Lung (tissue), 12 donors: ENCODE measurements around the gene UBXN11. TPM values are rescaled to one million over a fixed set of nuclear protein-coding genes. Genes with fewer than 3 reads are reported as not detected.

ENCODE experiments used
- ATAC-seq: fragments of 200-7000 bp; cut with Tn5 transposase; one replicate; pipeline ENCODE4 v1.9.1; 2020; ENCODE audit warnings: moderate number of reproducible peaks; ENCODE audit not compliant: insufficient read depth, low FRiP score
- DNase-seq, 3 donors: peaks; one replicate each; pipeline ENCODE4 v3.0.0-alpha.2; 2013 to 2017
- H3K27ac ChIP-seq, 2 donors: one replicate each; pipeline ENCODE4 v1.5.1; 2013; ENCODE audit warnings: mild to moderate bottlenecking in 2 of 2, moderate library complexity in 2 of 2, control low read depth in 1 of 2, inconsistent platforms in 1 of 2, low read depth in 1 of 2, low read length in 1 of 2
- H3K27me3 ChIP-seq, 3 donors: one replicate each; pipeline ENCODE4 v1.5.1; 2013; ENCODE audit warnings: low read length in 2 of 3; ENCODE audit not compliant: control insufficient read depth in 3 of 3, insufficient read depth in 3 of 3
- H3K36me3 ChIP-seq, 4 donors: one replicate each; pipeline ENCODE4 v1.5.1; 2013; ENCODE audit warnings: low read length in 4 of 4, mild to moderate bottlenecking in 1 of 4, moderate library complexity in 1 of 4; ENCODE audit not compliant: control insufficient read depth in 4 of 4, insufficient read depth in 4 of 4
- H3K4me1 ChIP-seq, 5 donors: one replicate each; pipeline ENCODE4 v1.5.1; 2013; ENCODE audit warnings: low read length in 5 of 5, mild to moderate bottlenecking in 2 of 5, moderate library complexity in 1 of 5; ENCODE audit not compliant: control insufficient read depth in 5 of 5, insufficient read depth in 5 of 5
- H3K4me3 ChIP-seq: one replicate; pipeline ENCODE4 v1.5.1; 2013; ENCODE audit warnings: mild to moderate bottlenecking, control low read depth, moderate library complexity
- H3K9ac ChIP-seq, 2 donors: one replicate each; pipeline ENCODE4 v1.5.1; 2013; ENCODE audit warnings: low read length in 2 of 2, control low read depth in 1 of 2; ENCODE audit not compliant: insufficient read depth in 1 of 2
- H3K9me3 ChIP-seq, 4 donors: one replicate each; pipeline ENCODE4 v1.5.1; 2013; ENCODE audit warnings: low read length in 3 of 4, mild to moderate bottlenecking in 1 of 4, moderate library complexity in 1 of 4; ENCODE audit not compliant: control insufficient read depth in 4 of 4, insufficient read depth in 3 of 4
- WGBS, 2 donors: extraction: QIAGEN DNeasy Blood & Tissue Kit; methylation state at CpG; one replicate each; pipeline ENCODE4 v1.1.7; 2013; 5-methylcytosine and 5-hydroxymethylcytosine counted together
- polyA plus RNA-seq, 2 donors: library from polyadenylated mRNA; stranded (reverse); fragments of 200-250 nt; gene quantifications; one replicate each; pipeline ENCODE4 v1.2.1, GENCODE V29; 2013
- total RNA-seq, 2 donors: library from RNA; depleted of rRNA in 1 of 2; stranded (reverse); fragments of >200 nt in 1 of 2; gene quantifications; one replicate each; pipeline ENCODE4 v1.2.1, GENCODE V29; 2014 to 2021
- TF ChIP-seq, protein P1 (sequence below): IDR thresholded peaks from 2 replicates; pipeline ENCODE4 v1.5.1; 2012; ENCODE audit warnings: mild to moderate bottlenecking; ENCODE audit errors: control extremely low read depth, extremely low read depth
- donor health status: control.
- donor health status: control.
- donor health status: Bipolar disorder and iron deficiency.
- donor health status: healthy.
- donor health status: DM: yes; HTN: yes; CAD: no.

The UBXN11 gene
- total and polyA plus RNA-seq, 4 donors = 20.1 to 82.1 (median 54.9) TPM

DNA sequence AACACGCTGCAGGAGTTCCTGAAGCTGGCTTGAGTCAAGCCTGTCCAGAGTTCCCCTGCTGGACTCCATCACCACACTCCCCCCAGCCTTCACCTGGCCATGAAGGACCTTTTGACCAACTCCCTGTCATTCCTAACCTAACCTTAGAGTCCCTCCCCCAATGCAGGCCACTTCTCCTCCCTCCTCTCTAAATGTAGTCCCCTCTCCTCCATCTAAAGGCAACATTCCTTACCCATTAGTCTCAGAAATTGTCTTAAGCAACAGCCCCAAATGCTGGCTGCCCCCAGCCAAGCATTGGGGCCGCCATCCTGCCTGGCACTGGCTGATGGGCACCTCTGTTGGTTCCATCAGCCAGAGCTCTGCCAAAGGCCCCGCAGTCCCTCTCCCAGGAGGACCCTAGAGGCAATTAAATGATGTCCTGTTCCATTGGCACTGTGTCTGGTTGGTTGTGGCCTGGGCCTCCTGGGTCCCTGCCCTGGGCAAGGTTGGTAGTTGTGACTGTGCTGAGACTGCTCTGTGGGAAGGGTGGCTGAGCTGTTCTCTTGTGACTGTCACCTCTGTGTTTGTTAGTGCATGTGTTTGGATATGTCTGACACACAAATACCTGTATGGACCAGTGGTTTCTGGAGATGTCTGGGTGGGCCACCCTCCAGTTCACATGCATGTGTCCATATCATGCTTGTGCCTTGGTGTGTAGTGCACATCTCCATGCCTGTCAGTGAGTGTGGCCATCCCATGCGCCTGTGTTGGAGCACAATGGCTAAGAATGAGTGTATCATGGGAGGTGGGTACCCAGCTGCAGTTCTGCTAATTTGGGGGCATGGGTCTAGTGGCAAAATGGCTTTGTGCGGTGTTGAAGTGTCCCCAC, 25.1 kb downstream of the UBXN11 start:
- no peak overlapping the region for H3K9ac ChIP-seq
- ATAC-seq (no peak), DNase-seq (no peak)
- H3K4me3 ChIP-seq = no peak overlapping the region
- H3K27me3 ChIP-seq = no peaks in the 10 kb centered on the region
- WGBS, 2 donors = 91 to 94% methylated on average over 5 of the region's 5 CpGs
- peak overlapping the region; percentile 62 to 96 for H3K27ac ChIP-seq
- H3K36me3 ChIP-seq = peaks cover 0 to 20% (median 10%) of the 10 kb centered on the region in 4 donors
- H3K4me1 ChIP-seq = peaks cover 9 to 49% (median 26%) of the 10 kb centered on the region in 5 donors
- TF ChIP-seq, protein P1, sequence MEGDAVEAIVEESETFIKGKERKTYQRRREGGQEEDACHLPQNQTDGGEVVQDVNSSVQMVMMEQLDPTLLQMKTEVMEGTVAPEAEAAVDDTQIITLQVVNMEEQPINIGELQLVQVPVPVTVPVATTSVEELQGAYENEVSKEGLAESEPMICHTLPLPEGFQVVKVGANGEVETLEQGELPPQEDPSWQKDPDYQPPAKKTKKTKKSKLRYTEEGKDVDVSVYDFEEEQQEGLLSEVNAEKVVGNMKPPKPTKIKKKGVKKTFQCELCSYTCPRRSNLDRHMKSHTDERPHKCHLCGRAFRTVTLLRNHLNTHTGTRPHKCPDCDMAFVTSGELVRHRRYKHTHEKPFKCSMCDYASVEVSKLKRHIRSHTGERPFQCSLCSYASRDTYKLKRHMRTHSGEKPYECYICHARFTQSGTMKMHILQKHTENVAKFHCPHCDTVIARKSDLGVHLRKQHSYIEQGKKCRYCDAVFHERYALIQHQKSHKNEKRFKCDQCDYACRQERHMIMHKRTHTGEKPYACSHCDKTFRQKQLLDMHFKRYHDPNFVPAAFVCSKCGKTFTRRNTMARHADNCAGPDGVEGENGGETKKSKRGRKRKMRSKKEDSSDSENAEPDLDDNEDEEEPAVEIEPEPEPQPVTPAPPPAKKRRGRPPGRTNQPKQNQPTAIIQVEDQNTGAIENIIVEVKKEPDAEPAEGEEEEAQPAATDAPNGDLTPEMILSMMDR = no peak
- H3K9me3 ChIP-seq = no peaks in the 10 kb centered on the region

GRCh38 chr1:26280333-26281042, 25.9 kb downstream of the UBXN11 start:
- Histone ChIP-seq H3K27ac (peak overlapping the region; percentile 96 to 97), H3K9me3 (no peaks in the 10 kb centered on the region), H3K4me1 (peaks cover 9 to 51% (median 31%) of the 10 kb centered on the region in 5 donors), H3K27me3 (no peaks in the 10 kb centered on the region), H3K36me3 (peaks cover 0 to 20% (median 10%) of the 10 kb centered on the region in 4 donors), H3K4me3 (peak overlapping the region; percentile 87), H3K9ac (peak overlapping the region in 1 of 2 donors; percentile 19)
- DNase-seq (no peak), ATAC-seq (no peak)
- WGBS, 2 donors = 33 to 44% methylated on average over 16 to 20 of the region's 20 CpGs
- TF ChIP-seq, protein P1 = no peak

DNA sequence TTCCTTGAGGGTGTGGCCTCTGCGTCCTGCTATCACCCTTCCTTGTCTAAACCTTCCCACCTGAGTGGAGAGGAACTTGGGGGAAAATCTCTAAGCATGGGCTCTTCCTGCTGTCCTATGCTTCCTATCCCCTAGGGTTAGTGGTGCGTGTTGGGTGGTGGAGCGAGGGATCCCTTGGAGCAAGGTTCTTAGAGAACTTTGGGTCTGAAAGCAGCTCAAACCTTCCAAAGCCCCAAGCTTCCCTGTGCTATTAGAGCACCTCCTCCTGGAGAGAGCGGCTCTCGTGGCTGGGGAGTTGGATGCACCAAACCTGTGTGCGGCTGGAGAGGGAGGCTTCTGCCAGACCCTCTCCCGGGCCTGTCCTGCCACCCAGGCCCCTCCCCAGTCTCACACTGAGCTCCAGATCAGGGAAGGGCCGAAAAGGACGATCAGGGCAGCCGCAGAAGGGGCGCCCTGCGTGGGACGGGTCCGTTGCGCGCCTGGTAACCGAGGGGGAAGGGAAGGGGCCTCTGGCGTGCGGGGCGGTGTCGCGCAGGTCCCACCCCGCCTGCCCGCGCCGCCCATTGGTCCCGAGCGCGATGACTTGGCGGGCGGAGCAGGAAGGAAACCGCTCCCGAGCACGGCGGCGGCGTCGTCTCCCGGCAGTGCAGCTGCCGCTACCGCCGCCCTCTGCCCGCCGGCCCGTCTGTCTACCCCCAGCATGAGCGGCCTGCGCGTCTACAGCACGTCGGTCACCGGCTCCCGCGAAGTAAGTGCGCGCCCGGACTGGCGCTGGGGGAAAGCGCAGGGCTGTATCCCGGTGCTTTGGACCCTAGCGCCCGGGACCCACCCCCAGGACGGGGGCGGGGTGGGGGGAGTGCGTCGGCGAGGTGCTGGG, 26.7 kb downstream of the UBXN11 start, which contains the start of gene SH3BGRL3:
TSS of gene SH3BGRL3 (plus strand) at position 631 of the 877 bp plus-strand sequence. CDS start at position 701, 70 bp downstream.
- no peaks in the 10 kb centered on the region for H3K27me3 ChIP-seq
- H3K27ac ChIP-seq = peak within 1 kb of the TSS; percentile 96 to 97
- H3K36me3 ChIP-seq = peaks cover 0 to 20% (median 11%) of the 10 kb centered on the region in 4 donors
- WGBS, 2 donors = 1% methylated on average over 54 to 66 of the region's 66 CpGs
- DNase-seq (peak; percentile 87 to 93 (median 90)), ATAC-seq (peak; percentile 81)
- H3K4me3 ChIP-seq = peak within 1 kb of the TSS; percentile 87
- H3K9me3 ChIP-seq = no peaks in the 10 kb centered on the region
- TF ChIP-seq, protein P1 = no peak
- peaks cover 9 to 46% (median 31%) of the 10 kb centered on the region in 5 donors for H3K4me1 ChIP-seq
- H3K9ac ChIP-seq = peak within 1 kb of the TSS; percentile 29 to 73
